ES-I3 (cell line): ENCODE data around the gene RAET1G.

Experiments used
- H3K36me3 ChIP-seq: 2 replicates; pipeline ENCODE4 v1.6.1; 2013; ENCODE audit warnings: mild to moderate bottlenecking, low read length, control low read depth, moderate library complexity; ENCODE audit not compliant: insufficient read depth
- H3K4me1 ChIP-seq: 2 replicates; pipeline ENCODE4 v1.6.1; 2013; ENCODE audit warnings: mild to moderate bottlenecking, control low read depth, low read length; ENCODE audit not compliant: insufficient read depth
- H3K9ac ChIP-seq: 2 replicates; pipeline ENCODE4 v1.6.1; 2013; ENCODE audit warnings: low read depth, mild to moderate bottlenecking, low read length, moderate library complexity
- H3K9me3 ChIP-seq: 2 replicates; pipeline ENCODE4 v1.6.1; 2013; ENCODE audit warnings: mild to moderate bottlenecking, low read length, moderate library complexity; ENCODE audit not compliant: control insufficient read depth, insufficient read depth

The RAET1G gene

DNA sequence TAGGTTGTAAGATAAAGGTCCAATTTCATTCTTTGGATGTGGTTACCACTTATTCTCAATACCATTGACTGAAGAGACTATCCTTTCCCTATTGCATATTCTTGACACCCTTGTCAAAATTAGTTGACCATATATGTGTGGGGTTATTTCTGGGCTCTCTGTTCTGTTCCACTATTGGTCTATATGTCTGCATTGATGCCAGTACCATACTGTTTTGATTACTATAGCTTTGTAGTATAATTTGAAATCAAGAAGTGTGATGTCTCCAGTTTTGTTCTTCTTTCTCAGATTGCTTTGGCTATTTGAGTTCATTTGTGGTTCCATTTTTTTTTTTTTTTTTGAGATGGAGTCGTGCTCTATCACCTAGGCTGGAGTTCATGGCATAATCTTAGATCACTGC is 50.7 kb downstream of the RAET1G start:
- H3K36me3 ChIP-seq, result no peaks in the 10 kb centered on the region
- no peak overlapping the region for H3K9ac ChIP-seq
- H3K9me3 ChIP-seq, result no peaks in the 10 kb centered on the region
- peaks cover 12% of the 10 kb centered on the region for H3K4me1 ChIP-seq

DNA sequence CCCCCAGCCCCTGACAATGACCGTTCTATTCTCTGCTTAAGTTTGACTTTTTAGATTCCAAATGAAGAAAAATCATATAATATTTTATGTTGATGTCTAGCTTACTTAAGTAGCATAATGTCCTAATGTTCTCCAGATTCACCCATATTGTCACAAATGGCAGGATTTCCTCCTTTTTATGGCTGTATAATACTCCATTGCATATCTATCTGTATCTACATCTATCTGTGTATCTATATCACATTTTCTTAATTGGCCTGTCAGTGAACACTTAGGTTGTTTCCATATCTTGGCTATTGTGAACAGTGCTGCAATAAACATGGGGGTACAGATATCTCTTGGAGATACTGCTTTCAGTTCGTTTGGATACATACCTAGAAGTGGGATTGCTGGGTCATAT is 51.7 kb downstream of the RAET1G start:
- H3K4me1 ChIP-seq, result peaks cover 12% of the 10 kb centered on the region
- H3K9ac ChIP-seq, result no peak overlapping the region
- no peaks in the 10 kb centered on the region for H3K9me3 ChIP-seq
- no peaks in the 10 kb centered on the region for H3K36me3 ChIP-seq

DNA sequence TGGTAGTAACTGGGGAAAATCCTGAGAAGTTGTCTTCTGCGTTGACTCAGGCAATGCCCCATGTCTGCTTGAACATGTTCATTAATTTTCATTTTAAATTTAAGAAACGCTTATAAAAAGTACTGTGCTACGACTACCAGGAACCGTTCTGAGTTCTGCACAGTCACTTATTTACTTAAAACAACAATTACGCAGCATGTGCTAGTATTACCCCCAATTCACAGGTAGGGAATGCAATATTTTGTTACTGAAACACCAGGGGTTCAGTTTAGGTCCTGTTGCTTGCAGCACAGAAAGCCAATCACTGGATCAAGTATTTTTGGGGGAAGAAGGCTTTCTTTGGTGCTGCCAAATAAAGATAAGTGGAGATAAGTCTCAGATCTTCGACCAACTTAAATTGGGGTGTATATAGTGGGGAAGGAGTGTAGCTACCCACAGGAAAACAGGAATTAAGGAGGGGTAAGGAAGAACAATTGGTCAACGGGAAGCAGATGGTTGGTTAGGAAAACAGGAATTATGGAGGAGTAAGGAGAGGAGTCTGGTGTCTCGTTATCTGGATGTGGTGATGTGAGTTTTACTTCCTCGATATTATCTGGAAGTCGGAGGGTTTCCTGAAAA is 53.5 kb downstream of the RAET1G start:
- H3K36me3 ChIP-seq, result no peaks in the 10 kb centered on the region

DNA sequence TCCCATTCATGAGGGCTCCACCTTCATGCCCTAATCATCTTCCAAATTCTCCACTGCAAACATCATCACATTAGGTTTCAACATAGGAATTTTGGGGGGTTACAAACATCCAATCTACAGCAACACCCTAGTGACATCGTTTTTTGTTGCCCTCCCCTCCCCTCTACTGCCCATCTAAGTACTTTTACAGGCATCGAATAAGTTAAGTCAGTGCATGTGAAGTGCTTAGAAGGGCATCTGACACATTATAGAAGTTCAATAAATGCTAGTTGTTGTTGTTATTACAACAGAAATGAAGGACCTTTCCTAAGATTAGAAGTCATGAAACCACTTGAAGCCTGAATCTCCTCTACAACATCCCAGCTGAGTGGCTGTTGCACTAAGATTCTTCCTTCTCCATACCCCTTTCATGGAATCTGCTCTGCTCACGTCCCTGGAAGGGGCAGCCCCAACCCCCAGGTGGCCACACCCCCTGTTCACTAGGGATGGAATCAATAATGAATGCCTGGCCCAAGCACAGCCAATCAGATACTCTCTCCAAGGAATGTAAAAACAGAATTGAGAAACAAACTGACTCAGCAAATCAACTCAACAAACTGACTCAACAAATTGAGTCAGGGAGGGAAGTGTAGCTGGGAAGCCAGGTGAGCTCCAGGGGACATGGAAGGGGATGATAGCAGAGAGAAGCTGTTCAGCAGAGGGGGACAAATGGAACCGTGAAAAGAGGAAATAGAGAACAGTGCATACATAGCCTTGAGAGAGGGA is 54.9 kb downstream of the RAET1G start:
- Histone ChIP-seq H3K36me3 (no peaks in the 10 kb centered on the region), H3K9ac (no peak overlapping the region), H3K4me1 (peaks cover 12% of the 10 kb centered on the region), H3K9me3 (no peaks in the 10 kb centered on the region)

More for the DNA sequence above, 53.5 kb downstream of the RAET1G start:
- Histone ChIP-seq H3K9ac (no peak overlapping the region), H3K4me1 (peaks cover 12% of the 10 kb centered on the region), H3K9me3 (no peaks in the 10 kb centered on the region)
